Measurements from ENCODE around the gene CALHM5. TPM values are rescaled to one million over a fixed set of nuclear protein-coding genes. Genes with fewer than 3 reads are reported as not detected.

The CALHM5 gene
- total and polyA plus RNA-seq, 5 donors from 2014 or later: 0.10 TPM; not detected in 4

DNA sequence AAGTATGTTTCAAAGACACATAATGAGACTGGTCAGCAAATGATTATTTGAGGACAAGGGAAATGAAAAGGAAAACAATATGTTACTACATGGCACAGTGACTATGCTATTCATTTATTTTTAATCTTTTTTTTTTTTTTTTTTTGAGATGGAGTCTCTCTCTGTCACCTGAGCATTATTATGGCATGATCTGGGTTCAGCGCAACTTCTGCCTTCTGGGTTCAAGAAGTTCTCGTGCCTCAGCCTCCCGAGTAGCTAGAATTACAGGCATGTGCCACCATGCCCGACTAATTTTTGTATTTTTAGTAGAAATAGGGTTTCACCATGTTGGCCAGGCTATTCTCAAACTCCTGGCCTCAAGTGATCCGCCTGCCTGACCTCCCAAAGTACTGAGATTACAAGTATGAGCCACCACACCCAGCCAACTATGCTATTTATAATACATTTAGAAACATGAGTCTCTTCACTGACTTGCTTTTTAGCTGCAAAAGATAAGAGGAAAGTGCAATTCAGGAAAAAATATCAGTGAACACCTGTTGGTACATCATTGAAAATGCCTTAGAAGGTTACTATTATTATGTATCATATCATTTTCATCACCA, 45.5 kb downstream of the CALHM5 start:
- Mint-ChIP-seq H3K27ac (no peak overlapping the region), H3K9me3 (no peaks in the 10 kb centered on the region), H3K4me1 (peaks cover 0 to 6% (median 4%) of the 10 kb centered on the region in 4 donors), H3K4me3 (no peak overlapping the region), H3K27me3 (peaks cover 10% of the 10 kb centered on the region), H3K36me3 (no peaks in the 10 kb centered on the region)
- no peak overlapping the region for H3K4me3 ChIP-seq (ENCODE audit: low read depth, low read length)
- DNase-seq (no peak), ATAC-seq (ENCODE audit: low read depth in 2 of 2) (no peak)
- no peaks in the 10 kb centered on the region for H3K36me3 ChIP-seq (ENCODE audit: control insufficient read depth, insufficient read depth, low read length)
- H3K27ac ChIP-seq (ENCODE audit: insufficient read depth, low read length, poor library complexity, severe bottlenecking): no peak overlapping the region
- peaks cover 8% of the 10 kb centered on the region for H3K27me3 ChIP-seq (ENCODE audit: control insufficient read depth, insufficient read depth, low read length)
- no peaks in the 10 kb centered on the region for H3K4me1 ChIP-seq (ENCODE audit: control insufficient read depth, insufficient read depth, low read length, poor library complexity, severe bottlenecking)
- no peaks in the 10 kb centered on the region for H3K9me3 ChIP-seq (ENCODE audit: control insufficient read depth in 2 of 2, low read length in 2 of 2)

DNA sequence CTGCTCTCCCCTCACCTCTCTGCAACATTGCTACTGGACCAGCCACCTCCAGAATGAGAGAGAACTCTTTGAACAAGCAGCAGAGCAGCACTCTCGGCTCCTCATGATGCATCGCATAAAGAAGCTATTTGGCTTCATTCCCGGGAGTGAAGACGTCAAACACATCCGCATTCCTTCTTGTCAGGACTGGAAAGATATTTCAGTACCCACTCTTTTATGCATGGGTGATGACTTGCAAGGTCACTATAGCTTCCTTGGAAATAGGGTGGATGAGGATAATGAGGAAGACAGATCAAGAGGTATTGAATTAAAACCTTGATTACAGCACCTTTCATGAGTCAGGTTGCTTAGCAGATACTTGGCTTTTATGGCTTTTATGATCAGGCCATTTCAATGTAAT, 46.5 kb downstream of the CALHM5 start:
- H3K36me3 Mint-ChIP-seq: no peaks in the 10 kb centered on the region
- no peaks in the 10 kb centered on the region for H3K4me1 ChIP-seq (ENCODE audit: control insufficient read depth, insufficient read depth, low read length, poor library complexity, severe bottlenecking)
- no peak overlapping the region for H3K4me3 Mint-ChIP-seq
- no peak overlapping the region for H3K27ac Mint-ChIP-seq
- no peaks in the 10 kb centered on the region for H3K9me3 Mint-ChIP-seq
- no peak overlapping the region for H3K27ac ChIP-seq (ENCODE audit: insufficient read depth, low read length, poor library complexity, severe bottlenecking)
- no peaks in the 10 kb centered on the region for H3K9me3 ChIP-seq (ENCODE audit: control insufficient read depth in 2 of 2, low read length in 2 of 2)
- H3K27me3 Mint-ChIP-seq: peaks cover 16% of the 10 kb centered on the region
- DNase-seq (no peak), ATAC-seq (ENCODE audit: low read depth in 2 of 2) (no peak)
- peaks cover 0 to 9% (median 4%) of the 10 kb centered on the region in 4 donors for H3K4me1 Mint-ChIP-seq
- no peak overlapping the region for H3K4me3 ChIP-seq (ENCODE audit: low read depth, low read length)
- H3K36me3 ChIP-seq (ENCODE audit: control insufficient read depth, insufficient read depth, low read length): no peaks in the 10 kb centered on the region
- H3K27me3 ChIP-seq (ENCODE audit: control insufficient read depth, insufficient read depth, low read length): peaks cover 7% of the 10 kb centered on the region

DNA sequence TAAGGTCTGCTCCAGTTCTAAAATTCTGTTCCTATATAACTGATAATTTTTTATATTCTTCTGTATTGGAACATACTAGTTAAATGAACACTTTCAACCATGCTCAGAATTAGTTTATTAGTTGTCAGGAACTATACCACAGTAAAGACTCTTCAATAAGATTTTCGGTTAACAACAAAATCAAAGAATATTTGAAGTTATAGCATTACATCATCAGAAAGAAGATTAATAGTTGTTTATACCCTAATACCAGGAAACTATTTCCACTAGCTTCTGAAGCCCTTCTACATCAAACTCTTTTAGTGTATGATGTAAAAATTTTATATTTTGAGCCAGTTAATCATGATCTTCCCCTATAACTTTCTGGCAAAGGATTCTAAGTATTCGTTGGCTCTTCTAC, 48.7 kb downstream of the CALHM5 start:
- Histone ChIP-seq H3K9me3 (ENCODE audit: control insufficient read depth in 2 of 2, low read length in 2 of 2) (no peaks in the 10 kb centered on the region), H3K4me3 (ENCODE audit: low read depth, low read length) (no peak overlapping the region), H3K27me3 (ENCODE audit: control insufficient read depth, insufficient read depth, low read length) (peaks cover 10% of the 10 kb centered on the region), H3K27ac (ENCODE audit: insufficient read depth, low read length, poor library complexity, severe bottlenecking) (no peak overlapping the region), H3K36me3 (ENCODE audit: control insufficient read depth, insufficient read depth, low read length) (no peaks in the 10 kb centered on the region), H3K4me1 (ENCODE audit: control insufficient read depth, insufficient read depth, low read length, poor library complexity, severe bottlenecking) (peaks cover 4% of the 10 kb centered on the region)
- DNase-seq: no peak
- H3K4me1 Mint-ChIP-seq: peaks cover 4 to 9% (median 6%) of the 10 kb centered on the region in 4 donors
- H3K27ac Mint-ChIP-seq: no peak overlapping the region
- no peaks in the 10 kb centered on the region for H3K36me3 Mint-ChIP-seq
- peaks cover 20% of the 10 kb centered on the region for H3K27me3 Mint-ChIP-seq
- H3K4me3 Mint-ChIP-seq: no peak overlapping the region
- no peaks in the 10 kb centered on the region for H3K9me3 Mint-ChIP-seq
- no peak for ATAC-seq (ENCODE audit: low read depth in 2 of 2)

DNA sequence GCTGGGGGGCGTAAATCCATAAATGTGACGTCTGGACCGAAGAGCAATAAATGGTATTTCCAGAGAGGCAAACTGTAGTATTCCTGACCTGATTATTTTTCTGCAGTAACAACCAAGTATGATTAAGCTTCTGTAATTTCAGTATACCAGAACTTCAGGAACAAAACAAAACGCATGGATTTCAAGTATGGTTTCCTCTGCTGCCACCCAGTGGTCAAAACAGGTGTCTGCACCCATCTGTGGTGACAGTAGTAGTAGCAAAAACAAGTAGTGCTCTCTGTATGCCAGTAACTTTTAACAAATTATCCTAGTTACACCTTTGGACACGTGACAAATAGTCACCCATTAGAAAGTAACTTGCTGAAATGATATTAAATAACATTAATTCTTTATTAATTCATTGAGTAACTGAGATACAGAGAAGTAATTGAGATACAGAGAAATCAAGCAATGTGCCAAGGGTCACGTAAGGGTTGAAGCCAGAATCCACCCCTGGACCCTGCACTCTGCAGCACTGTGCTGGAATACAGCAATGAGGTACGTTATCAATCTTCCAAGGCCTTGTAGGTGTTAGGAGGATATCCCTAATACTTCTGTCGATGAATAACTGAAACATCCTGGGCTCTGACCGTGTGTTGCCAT, 50.1 kb downstream of the CALHM5 start:
- ATAC-seq (ENCODE audit: low read depth in 2 of 2) (peak; percentile 80 to 82), DNase-seq (peak; percentile 49 to 66 (median 63))
- Mint-ChIP-seq H3K4me1 (peaks cover 4 to 9% (median 6%) of the 10 kb centered on the region in 4 donors), H3K36me3 (no peaks in the 10 kb centered on the region), H3K9me3 (no peaks in the 10 kb centered on the region), H3K27me3 (peaks cover 32% of the 10 kb centered on the region), H3K4me3 (no peak overlapping the region), H3K27ac (no peak overlapping the region)
- Histone ChIP-seq H3K4me3 (ENCODE audit: low read depth, low read length) (no peak overlapping the region), H3K9me3 (ENCODE audit: control insufficient read depth in 2 of 2, low read length in 2 of 2) (no peaks in the 10 kb centered on the region), H3K4me1 (ENCODE audit: control insufficient read depth, insufficient read depth, low read length, poor library complexity, severe bottlenecking) (peaks cover 4% of the 10 kb centered on the region), H3K27me3 (ENCODE audit: control insufficient read depth, insufficient read depth, low read length) (peaks cover 10% of the 10 kb centered on the region), H3K27ac (ENCODE audit: insufficient read depth, low read length, poor library complexity, severe bottlenecking) (no peak overlapping the region), H3K36me3 (ENCODE audit: control insufficient read depth, insufficient read depth, low read length) (no peaks in the 10 kb centered on the region)

DNA sequence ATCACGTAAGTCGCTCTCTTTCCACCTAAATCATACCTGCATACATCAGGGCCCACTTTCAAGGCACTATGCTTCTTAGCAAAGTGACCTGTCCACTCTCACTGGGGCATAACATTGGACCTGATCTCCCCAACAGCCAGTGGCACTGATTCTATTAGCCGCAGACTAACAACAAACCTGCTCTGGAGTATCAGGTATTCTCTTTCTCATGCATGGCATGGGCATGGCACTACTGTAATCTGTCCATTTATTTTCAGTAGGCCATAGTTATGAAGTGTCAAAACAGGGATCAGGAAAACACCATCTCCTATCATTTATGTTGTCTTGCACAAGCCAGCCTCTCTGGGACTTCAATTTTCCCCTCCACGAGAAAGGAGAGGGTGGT, 50.6 kb downstream of the CALHM5 start:
- DNase-seq: no peak
- H3K4me1 ChIP-seq (ENCODE audit: control insufficient read depth, insufficient read depth, low read length, poor library complexity, severe bottlenecking): peaks cover 4% of the 10 kb centered on the region
- Mint-ChIP-seq H3K27me3 (peaks cover 32% of the 10 kb centered on the region), H3K4me1 (peaks cover 4 to 9% (median 6%) of the 10 kb centered on the region in 4 donors), H3K4me3 (no peak overlapping the region), H3K36me3 (no peaks in the 10 kb centered on the region), H3K9me3 (no peaks in the 10 kb centered on the region), H3K27ac (no peak overlapping the region)
- H3K27me3 ChIP-seq (ENCODE audit: control insufficient read depth, insufficient read depth, low read length): peaks cover 10% of the 10 kb centered on the region
- no peak overlapping the region for H3K4me3 ChIP-seq (ENCODE audit: low read depth, low read length)
- no peak overlapping the region for H3K27ac ChIP-seq (ENCODE audit: insufficient read depth, low read length, poor library complexity, severe bottlenecking)
- ATAC-seq (ENCODE audit: low read depth in 2 of 2): no peak
- H3K36me3 ChIP-seq (ENCODE audit: control insufficient read depth, insufficient read depth, low read length): no peaks in the 10 kb centered on the region
- no peaks in the 10 kb centered on the region for H3K9me3 ChIP-seq (ENCODE audit: control insufficient read depth in 2 of 2, low read length in 2 of 2)

DNA sequence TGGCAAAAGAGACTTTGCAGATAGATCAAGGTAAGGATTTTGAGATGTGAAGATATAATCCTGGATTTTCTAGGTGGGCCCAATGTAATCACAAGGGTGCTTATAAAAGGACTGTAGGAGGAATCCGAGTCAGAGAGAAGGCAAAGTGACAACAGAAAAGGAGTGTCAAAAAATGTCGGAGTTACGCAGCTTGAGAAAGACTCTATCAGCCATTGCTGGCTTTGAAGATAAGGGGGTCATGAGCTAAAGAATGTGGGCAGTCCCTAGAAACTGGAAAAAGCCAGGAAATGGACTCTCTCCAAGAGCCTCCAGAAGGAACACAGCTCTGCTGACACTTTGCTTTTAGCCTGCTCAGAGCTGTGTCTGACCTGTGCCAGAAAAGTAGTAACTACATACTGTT, 51.2 kb downstream of the CALHM5 start:
- DNase-seq (no peak), ATAC-seq (ENCODE audit: low read depth in 2 of 2) (no peak)
- H3K36me3 Mint-ChIP-seq: no peaks in the 10 kb centered on the region
- no peak overlapping the region for H3K27ac ChIP-seq (ENCODE audit: insufficient read depth, low read length, poor library complexity, severe bottlenecking)
- H3K4me1 ChIP-seq (ENCODE audit: control insufficient read depth, insufficient read depth, low read length, poor library complexity, severe bottlenecking): peaks cover 4% of the 10 kb centered on the region
- H3K4me3 Mint-ChIP-seq: no peak overlapping the region
- H3K9me3 ChIP-seq (ENCODE audit: control insufficient read depth in 2 of 2, low read length in 2 of 2): no peaks in the 10 kb centered on the region
- H3K9me3 Mint-ChIP-seq: no peaks in the 10 kb centered on the region
- H3K27me3 Mint-ChIP-seq: peaks cover 34% of the 10 kb centered on the region
- no peak overlapping the region for H3K27ac Mint-ChIP-seq
- H3K4me3 ChIP-seq (ENCODE audit: low read depth, low read length): no peak overlapping the region
- H3K27me3 ChIP-seq (ENCODE audit: control insufficient read depth, insufficient read depth, low read length): peaks cover 10% of the 10 kb centered on the region
- peaks cover 4 to 9% (median 6%) of the 10 kb centered on the region in 4 donors for H3K4me1 Mint-ChIP-seq
- H3K36me3 ChIP-seq (ENCODE audit: control insufficient read depth, insufficient read depth, low read length): no peaks in the 10 kb centered on the region

DNA sequence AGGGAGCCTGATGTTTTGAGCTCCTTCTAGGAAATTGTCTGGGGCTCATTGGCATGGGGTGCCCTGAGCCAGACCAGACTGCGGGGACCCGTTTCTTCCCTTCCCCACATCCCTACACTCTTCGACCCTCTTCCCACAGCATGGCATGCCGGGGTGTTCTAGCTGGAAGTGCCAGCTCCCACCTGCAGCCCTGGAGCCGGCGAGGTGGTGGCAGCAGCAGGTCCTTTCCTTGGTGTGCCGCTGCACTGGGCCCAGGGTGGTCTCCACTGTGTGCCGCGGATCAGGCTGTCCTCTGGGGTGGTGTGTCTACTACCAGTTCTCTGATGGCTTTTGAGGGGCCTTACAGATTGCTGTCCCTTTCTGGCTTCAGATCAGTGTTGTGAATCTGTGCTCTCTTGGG, 52.4 kb downstream of the CALHM5 start:
- no peaks in the 10 kb centered on the region for H3K36me3 ChIP-seq (ENCODE audit: control insufficient read depth, insufficient read depth, low read length)
- Mint-ChIP-seq H3K27me3 (peaks cover 36% of the 10 kb centered on the region), H3K27ac (no peak overlapping the region), H3K4me3 (no peak overlapping the region), H3K9me3 (no peaks in the 10 kb centered on the region), H3K4me1 (peaks cover 4 to 9% (median 7%) of the 10 kb centered on the region in 4 donors), H3K36me3 (no peaks in the 10 kb centered on the region)
- DNase-seq (no peak), ATAC-seq (ENCODE audit: low read depth in 2 of 2) (no peak)
- H3K9me3 ChIP-seq (ENCODE audit: control insufficient read depth in 2 of 2, low read length in 2 of 2): no peaks in the 10 kb centered on the region
- H3K27ac ChIP-seq (ENCODE audit: insufficient read depth, low read length, poor library complexity, severe bottlenecking): no peak overlapping the region
- no peak overlapping the region for H3K4me3 ChIP-seq (ENCODE audit: low read depth, low read length)
- H3K4me1 ChIP-seq (ENCODE audit: control insufficient read depth, insufficient read depth, low read length, poor library complexity, severe bottlenecking): peaks cover 4% of the 10 kb centered on the region
- H3K27me3 ChIP-seq (ENCODE audit: control insufficient read depth, insufficient read depth, low read length): peaks cover 10% of the 10 kb centered on the region

DNA sequence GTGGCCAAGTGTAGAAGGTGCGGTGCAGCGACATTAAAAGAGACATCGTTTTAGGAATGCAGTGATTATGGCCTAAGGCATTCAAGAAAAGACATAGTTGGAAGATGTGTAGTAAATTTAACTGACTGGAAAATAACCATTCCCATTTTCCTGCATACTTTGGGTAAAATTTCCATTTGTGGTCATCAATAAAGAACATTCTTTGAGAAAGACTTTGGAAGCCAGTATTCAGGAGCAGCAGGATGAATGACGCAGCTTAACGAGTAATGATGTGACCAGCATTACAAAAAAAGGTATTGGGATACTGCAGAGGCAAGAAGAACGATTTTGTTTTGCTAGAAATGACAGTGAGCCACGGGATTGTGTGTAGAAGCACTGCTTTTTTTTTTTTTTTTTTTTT, 52.9 kb downstream of the CALHM5 start:
- H3K4me3 ChIP-seq (ENCODE audit: low read depth, low read length): no peak overlapping the region
- no peaks in the 10 kb centered on the region for H3K9me3 ChIP-seq (ENCODE audit: control insufficient read depth in 2 of 2, low read length in 2 of 2)
- no peak overlapping the region for H3K27ac ChIP-seq (ENCODE audit: insufficient read depth, low read length, poor library complexity, severe bottlenecking)
- no peak overlapping the region for H3K27ac Mint-ChIP-seq
- ATAC-seq (ENCODE audit: low read depth in 2 of 2) (no peak), DNase-seq (no peak)
- H3K4me1 Mint-ChIP-seq: peaks cover 4 to 9% (median 8%) of the 10 kb centered on the region in 4 donors
- H3K36me3 Mint-ChIP-seq: no peaks in the 10 kb centered on the region
- H3K27me3 Mint-ChIP-seq: peaks cover 36% of the 10 kb centered on the region
- peaks cover 4% of the 10 kb centered on the region for H3K4me1 ChIP-seq (ENCODE audit: control insufficient read depth, insufficient read depth, low read length, poor library complexity, severe bottlenecking)
- no peaks in the 10 kb centered on the region for H3K9me3 Mint-ChIP-seq
- no peaks in the 10 kb centered on the region for H3K36me3 ChIP-seq (ENCODE audit: control insufficient read depth, insufficient read depth, low read length)
- no peak overlapping the region for H3K4me3 Mint-ChIP-seq
- H3K27me3 ChIP-seq (ENCODE audit: control insufficient read depth, insufficient read depth, low read length): peaks cover 10% of the 10 kb centered on the region

Data from CD4-positive, CD25-positive, alpha-beta regulatory T cell (primary cell).